Activated CD8-positive, alpha-beta memory T cell treated with anti-CD3 and anti-CD28 coated beads, Interleukin-2, amount 50 U/mL, for 48 hours (primary cell): Measurements from ENCODE around the gene FFAR4.

Source experiments
- DNase-seq: peaks from one replicate; pipeline ENCODE4 v3.0.0-alpha.2; 2020

Gene FFAR4

GRCh38 chr10:93573051-93573909 is 6.8 kb downstream of the FFAR4 start:
- DNase-seq: no peak

DNA sequence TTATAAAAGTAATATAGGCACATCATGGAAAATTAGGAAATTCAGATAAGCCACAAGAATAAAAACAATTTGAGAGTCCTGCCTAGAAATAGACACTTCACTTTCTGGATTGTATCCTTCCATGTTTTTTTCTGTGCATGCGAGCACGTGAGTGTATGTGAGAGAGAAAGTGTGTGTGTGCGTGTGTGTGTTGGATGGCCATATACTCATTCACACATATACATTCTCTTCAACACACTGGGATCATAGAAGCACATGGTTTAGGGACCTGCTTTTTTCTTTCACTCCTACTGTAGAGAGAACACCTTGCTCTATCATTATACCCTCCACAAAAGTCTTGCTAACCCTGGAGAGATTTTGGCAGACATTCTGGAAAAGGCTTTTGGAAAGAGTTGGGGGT is 7.5 kb downstream of the FFAR4 start:
- DNase-seq: no peak

DNA sequence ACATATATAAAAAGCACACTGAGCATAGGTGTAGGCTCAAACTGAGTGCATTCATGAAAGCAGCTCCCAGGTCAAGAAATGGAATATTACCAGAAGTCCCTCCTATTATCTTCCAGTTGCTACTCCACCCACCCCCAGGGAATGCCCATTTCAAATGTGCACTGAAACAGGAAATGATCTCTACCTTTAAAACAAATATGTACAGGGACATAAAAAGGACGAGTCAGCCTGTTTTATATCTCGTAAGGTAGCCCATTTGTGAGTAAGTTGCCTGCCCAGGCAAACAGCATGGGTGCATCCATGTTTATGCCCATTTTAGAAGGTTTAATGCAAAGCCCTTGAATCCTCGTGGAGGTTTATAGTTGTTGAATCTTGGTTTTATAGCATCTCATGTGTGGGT is 10.4 kb downstream of the FFAR4 start:
- DNase-seq: no peak

- DNase-seq: no peak
Measured at GRCh38 chr10:93577565-93577964, 11.1 kb downstream of the FFAR4 start.

DNA sequence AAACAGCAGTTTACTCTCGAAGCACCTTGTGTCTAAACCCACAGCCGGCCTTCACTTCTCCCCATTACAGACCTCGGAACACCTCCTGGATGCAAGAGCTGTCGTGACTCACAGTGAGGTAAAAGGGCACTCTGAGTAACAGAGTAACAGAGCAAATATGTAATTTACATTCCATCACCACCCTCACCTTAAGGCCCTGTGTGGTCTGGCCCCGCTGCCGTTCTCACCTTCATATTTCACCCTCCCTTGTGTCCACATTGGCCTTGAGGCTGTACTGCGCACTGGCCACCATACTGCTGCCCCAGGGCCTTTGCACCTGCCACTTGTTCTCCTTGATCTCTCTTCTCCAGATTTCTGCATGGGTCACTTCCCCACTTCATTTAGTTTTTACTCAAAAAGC is 12.6 kb downstream of the FFAR4 start:
- no peak for DNase-seq

GRCh38 chr10:93579985-93580711 is 13.7 kb downstream of the FFAR4 start:
- no peak for DNase-seq

DNA sequence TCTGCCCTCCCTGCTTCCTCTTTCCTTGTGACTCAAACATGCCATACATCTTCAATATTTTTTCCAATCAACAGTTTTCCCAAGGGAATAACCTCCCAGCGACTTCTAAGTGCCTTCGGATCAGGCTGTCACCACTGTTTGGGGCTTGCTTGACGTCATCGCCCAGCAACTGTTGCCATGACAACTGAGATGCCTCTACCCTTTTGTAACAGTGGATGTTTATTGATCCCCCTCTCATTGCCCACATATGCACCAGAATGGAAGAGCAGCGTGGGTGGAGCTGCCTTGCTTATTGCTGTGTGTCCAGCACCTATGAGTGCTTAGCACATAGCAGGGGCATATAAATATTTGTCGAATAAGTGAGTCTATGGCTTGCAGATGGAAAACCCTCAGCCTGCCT is 14.4 kb downstream of the FFAR4 start:
- no peak for DNase-seq

- DNase-seq: no peak
Measured at GRCh38 chr10:93584445-93584844, 18.0 kb downstream of the FFAR4 start.

DNA sequence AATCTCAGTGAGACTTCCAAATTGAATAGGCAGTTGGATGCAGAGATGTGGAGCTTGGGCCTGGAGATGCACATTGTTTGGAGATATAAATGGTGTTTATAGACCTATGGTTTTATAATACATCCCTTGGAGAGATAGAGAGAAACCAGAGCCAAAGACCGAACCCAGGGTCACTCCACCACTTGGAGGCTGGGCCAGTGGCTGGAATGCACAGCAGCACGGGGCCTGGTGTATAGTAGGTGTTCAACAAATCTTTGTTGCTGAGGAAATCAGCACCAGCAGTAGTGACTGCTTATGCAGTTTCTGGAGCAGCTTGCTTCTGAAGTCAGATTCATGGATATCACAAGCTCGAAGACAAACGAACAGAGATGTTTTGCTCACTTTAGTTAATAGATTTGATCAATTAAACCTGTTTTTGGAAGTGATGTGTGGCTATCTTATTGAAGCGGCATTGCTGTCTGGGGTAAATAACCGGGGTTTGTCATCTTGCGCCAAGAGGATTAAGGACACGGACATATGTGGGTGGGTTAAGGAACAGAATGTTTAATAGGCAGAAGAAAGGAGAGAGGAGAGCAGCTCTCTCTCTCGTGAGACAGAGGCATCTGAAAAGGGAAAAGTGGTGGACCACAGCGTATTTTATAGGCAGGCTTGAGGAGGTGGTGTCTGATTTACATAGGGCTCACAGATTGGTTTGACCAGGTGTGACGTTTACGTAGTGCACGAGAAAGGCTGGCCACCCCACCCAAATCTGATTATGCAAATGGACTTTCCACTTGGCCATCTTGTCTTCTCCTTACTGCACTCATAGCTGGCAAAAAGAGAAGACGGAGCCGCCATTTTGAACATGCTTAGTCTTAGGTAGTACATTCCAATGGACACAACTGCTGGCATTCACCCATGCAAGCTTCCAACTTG is 23.4 kb downstream of the FFAR4 start:
- no peak for DNase-seq

DNA sequence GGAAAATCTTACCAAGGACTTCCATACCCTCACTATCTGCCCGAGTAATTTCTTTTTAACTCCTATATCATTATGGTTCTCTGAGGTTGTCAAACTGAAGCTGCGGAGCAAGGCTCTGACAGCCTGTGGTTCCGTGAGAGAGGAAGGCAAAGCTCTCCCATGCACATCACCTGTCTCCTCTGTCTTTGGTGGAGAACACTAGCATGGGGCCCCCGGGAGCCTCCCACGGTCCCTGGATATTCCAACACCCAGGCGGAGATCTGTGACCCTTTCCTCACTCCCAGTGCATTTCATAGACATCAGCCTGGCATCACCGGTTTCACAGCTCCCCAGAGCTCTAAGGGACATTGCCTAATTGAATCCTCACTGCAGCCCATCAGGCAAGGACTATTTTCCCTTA is 24.2 kb downstream of the FFAR4 start:
- no peak for DNase-seq

DNA sequence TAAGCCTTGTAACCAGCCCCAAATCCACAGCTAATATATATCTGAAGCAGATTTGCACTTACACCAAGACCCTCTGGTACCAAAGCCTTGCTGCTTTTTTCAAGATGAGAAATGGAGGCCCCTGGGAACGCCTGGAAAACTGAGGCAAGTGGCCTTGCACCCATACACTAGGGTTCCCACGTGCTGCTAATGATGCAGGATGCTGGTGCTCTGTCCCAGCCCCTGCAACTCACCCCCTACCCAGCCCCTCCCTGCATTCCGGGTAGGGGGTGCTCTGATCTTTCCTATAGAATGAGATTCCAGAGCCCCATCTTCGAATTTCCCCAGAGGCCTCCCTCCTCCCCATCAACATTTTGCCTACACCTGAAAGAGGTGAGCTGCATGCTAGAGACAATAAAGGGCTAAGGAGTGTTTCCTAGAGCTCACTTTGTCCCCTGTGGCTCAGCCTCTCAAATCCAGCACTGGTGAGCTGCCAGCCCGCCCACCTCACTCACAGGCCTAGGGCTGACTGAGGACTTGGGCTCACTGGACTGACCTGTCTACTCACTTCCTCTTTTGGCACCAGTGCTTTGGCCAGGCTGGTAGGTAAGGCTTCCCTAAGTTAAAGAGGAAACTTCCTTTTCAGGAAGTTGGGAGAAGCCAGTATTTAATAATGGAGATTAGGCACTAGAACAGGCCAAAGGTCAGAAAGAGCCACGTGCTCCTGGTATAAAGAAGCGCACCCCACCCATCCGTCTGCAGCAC is 24.8 kb downstream of the FFAR4 start:
- no peak for DNase-seq

DNA sequence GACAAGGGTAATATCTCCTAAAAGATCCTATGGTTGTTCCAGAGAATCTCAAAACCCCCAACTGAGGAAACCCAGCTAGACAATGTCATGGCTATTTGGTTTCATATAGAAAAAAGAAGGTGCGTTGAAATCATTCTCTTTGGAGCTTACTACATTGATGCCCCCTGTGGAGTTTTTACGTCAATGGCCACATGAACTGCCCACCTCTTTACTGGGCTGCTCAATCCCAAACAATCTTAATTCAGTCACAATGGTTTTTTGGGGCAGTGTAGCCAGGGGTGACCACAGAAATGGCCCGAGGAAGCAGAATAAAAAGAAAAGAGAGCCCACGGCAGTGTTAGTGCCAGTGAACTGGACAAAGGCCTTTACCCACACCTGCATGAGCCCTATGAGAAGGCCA is 26.8 kb downstream of the FFAR4 start:
- DNase-seq: no peak

DNA sequence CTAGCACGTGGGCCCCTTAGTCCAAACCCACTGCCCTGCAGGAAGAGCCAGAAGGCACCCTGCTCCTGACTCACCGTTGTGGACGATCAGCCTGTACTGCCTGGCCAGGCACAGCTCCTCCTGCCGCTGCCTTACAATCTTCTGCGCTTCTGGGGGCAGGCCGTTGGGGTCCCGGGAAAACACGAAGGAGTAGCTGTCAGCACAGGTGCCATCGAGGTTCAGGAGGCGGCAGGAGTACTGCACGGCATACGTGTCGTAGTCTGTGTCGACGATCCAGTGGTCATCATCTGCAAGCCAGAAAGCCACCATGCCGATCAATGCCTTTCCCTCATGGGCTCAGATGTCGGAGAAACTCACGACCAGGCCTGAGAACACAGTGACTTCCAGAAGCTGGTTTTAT is 27.3 kb downstream of the FFAR4 start:
- DNase-seq: no peak

GRCh38 chr10:93594518-93594917 is 28.1 kb downstream of the FFAR4 start:
- DNase-seq: no peak

GRCh38 chr10:93595378-93596161 is 29.1 kb downstream of the FFAR4 start:
- DNase-seq: no peak

DNA sequence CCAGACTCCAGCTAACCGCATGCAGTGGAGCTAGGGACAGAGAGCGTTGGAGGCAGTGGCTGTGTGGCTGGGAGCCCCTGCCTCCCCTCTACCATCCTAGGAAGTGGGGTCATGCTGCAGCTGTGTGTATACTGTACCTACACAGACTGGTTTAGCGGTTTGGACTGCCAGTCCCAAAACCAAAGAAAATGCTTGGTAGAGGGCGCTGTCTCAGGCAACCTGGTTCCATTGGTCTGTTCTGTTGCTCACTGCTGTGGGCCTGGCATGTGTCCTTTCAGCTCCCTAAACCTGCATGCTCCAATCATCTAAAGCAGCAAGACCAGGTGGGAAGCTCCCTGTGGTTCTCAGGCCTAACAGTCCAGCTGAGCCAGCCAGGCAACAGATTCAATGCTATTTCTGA is 30.1 kb downstream of the FFAR4 start:
- DNase-seq: no peak

DNA sequence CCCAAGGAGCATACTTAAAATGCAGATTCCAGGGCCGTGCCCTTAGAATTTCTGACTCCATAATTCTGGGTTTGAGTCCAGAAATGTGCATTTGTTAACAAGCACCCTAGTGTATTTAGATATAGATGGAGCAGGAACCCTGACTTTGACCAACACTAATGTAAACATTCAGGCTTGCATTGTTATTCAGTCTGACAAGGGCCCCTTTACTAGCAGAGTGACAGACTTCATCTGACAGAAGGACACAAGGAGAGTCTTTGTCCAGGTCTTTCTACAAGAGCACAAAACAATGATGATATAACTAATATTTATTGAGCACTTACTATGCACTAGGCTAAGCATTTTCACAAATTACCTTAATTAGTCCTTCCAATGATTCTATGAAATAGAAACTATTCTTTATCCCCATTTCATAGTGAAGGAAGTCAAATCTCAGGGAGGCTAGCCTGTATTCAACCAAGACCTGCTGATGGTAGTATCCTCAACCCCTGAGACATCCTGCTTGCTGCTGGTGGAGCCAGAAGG is 30.7 kb downstream of the FFAR4 start:
- no peak for DNase-seq

DNA sequence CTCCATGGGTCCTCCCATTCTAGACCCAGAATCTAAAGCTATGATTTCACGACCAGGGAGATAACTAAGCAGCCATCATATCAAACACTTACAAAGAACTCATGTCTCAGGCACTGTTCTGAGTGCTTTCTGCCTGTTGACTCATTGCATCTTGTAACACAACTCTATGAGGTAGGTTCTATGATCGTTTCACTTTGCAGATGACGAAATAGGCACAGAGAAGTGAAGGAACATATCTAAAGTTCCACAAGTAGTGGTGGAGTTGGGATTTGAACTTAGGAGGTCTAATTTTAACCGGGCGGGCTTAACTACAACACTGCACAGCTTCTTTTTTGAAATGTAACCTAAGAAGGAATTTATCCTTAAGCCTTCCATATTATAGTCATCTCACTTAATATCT is 31.7 kb downstream of the FFAR4 start:
- no peak for DNase-seq

DNA sequence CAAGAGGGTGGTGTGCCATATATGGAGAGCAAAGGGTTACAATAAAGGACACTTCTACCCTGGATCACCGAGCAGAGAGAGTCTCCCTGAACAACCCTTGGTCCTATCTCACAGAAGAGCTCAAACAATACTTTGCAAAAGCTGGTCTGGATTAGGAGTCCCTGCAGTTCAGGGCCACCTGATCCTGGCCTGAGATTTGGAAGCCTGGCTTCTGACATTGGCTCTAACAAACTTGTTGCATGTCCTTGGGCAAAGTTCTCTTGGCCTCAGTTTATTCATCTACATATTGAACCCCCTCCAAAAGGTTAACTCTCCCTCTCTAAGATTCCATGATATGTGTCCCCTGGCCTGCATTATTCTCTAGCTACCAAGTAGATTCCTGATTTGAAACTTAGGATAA is 32.9 kb downstream of the FFAR4 start:
- no peak for DNase-seq

- no peak for DNase-seq
Measured at GRCh38 chr10:93599778-93600177, 33.3 kb downstream of the FFAR4 start.

DNA sequence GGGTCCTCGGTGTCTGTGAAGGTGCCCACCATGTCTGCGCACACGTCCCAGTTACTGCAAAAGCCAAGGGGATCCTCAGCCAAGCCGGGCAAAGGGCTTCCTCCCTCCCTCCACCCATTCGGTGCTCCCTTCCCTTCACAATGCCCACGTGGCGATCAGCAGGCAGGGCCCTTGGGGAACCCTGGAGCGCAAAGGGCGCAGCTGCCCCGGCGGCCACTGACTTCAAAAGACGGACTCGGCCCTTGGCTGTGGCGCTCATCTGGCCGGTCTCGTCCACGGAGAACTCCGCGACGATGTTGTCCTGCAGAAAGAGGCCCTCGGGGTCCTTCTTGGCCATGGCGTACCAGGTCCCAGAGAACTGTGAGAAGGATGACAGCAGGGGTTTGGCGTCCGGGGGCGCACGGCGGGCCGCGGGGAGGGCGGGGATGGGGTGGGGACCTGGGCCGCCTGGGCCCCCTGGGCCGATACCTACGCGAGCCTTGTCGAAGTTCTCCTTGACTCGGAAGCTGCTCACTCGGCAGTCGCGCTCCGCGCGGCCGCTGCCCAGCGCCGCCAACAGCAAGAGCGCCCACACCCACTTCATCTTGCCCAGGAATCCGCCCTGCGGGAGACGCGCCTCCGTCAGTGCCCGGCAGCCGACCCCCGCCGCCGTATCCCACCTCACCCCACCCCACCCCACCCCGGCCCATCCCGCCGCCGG is 34.1 kb downstream of the FFAR4 start:
- no peak for DNase-seq
